Measurements from ENCODE around the gene KCNJ10.

DNA sequence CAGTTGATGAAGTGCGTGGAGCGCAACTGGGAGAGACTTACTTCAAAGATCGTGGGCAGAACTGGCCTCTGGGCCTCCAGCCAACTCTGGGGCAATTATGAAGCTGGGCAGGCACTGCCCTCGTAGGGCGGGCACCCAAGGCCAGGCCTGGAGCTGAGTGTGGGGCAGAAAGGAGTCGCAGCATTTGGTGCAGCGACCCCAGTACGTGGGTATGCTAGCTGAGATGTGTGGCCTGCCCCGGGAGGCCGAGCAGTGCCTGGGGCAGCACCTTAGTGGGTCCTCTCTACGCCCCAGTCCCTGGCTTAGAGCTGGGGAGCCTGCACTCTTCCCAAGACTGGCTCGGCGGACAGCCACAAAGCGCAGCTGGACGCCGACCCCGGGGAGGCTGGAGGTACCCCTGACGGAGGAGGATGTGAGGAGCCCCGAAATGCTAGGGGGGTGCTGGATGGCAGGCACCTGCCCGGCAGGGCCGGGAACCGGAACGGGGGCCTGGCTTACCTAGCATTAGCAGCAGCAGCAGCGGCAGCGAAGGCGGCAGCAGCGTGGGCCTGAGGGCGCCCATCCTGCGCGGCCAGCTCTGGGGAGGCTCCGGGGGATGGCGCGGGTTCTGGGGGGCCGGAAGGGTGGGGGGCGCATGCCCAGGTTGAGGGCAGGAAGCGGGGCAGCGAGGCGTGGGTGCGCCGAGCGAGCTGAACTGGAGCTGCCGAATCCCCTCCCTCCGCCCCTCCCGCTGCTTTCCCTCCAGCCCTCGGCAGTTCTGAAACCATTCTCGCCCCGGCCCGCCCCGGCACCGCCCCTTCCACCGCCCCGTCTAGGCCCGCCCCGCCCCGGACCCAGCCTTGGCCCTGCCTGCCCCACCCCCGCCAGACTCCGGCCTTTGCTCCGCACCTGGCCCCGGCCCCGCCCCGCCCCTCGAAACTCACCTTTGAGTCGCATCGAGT lies 28.2 kb upstream of the KCNJ10 start, which contains the start of gene IGSF8:
- TF ChIP-seq, protein P1, sequence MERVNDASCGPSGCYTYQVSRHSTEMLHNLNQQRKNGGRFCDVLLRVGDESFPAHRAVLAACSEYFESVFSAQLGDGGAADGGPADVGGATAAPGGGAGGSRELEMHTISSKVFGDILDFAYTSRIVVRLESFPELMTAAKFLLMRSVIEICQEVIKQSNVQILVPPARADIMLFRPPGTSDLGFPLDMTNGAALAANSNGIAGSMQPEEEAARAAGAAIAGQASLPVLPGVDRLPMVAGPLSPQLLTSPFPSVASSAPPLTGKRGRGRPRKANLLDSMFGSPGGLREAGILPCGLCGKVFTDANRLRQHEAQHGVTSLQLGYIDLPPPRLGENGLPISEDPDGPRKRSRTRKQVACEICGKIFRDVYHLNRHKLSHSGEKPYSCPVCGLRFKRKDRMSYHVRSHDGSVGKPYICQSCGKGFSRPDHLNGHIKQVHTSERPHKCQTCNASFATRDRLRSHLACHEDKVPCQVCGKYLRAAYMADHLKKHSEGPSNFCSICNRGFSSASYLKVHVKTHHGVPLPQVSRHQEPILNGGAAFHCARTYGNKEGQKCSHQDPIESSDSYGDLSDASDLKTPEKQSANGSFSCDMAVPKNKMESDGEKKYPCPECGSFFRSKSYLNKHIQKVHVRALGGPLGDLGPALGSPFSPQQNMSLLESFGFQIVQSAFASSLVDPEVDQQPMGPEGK (tag by site-specific recombination; IDR thresholded peaks at IDR 0.05), result peak; percentile 61
- TF ChIP-seq, protein P2, sequence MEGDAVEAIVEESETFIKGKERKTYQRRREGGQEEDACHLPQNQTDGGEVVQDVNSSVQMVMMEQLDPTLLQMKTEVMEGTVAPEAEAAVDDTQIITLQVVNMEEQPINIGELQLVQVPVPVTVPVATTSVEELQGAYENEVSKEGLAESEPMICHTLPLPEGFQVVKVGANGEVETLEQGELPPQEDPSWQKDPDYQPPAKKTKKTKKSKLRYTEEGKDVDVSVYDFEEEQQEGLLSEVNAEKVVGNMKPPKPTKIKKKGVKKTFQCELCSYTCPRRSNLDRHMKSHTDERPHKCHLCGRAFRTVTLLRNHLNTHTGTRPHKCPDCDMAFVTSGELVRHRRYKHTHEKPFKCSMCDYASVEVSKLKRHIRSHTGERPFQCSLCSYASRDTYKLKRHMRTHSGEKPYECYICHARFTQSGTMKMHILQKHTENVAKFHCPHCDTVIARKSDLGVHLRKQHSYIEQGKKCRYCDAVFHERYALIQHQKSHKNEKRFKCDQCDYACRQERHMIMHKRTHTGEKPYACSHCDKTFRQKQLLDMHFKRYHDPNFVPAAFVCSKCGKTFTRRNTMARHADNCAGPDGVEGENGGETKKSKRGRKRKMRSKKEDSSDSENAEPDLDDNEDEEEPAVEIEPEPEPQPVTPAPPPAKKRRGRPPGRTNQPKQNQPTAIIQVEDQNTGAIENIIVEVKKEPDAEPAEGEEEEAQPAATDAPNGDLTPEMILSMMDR (tag by site-specific recombination; IDR thresholded peaks at IDR 0.05), result no peak
- TF ChIP-seq ZFP41 (tag by site-specific recombination; IDR thresholded peaks at IDR 0.05; ENCODE audit: borderline replicate concordance) (no peak), SALL2 (tag by site-specific recombination; IDR thresholded peaks at IDR 0.05; ENCODE audit: borderline replicate concordance) (no peak), ZNF174 (tag by site-specific recombination; IDR thresholded peaks at IDR 0.05) (no peak), ZNF391 (tag by site-specific recombination; IDR thresholded peaks at IDR 0.05; ENCODE audit: borderline replicate concordance, low read depth) (no peak), ZNF366 (tag by site-specific recombination; conservative IDR thresholded peaks at IDR 0.05) (no peak), ZNF133 (tag by site-specific recombination; IDR thresholded peaks at IDR 0.05) (no peak), ZNF555 (tag by site-specific recombination; conservative IDR thresholded peaks at IDR 0.05) (no peak)
- TF ChIP-seq, protein P3, sequence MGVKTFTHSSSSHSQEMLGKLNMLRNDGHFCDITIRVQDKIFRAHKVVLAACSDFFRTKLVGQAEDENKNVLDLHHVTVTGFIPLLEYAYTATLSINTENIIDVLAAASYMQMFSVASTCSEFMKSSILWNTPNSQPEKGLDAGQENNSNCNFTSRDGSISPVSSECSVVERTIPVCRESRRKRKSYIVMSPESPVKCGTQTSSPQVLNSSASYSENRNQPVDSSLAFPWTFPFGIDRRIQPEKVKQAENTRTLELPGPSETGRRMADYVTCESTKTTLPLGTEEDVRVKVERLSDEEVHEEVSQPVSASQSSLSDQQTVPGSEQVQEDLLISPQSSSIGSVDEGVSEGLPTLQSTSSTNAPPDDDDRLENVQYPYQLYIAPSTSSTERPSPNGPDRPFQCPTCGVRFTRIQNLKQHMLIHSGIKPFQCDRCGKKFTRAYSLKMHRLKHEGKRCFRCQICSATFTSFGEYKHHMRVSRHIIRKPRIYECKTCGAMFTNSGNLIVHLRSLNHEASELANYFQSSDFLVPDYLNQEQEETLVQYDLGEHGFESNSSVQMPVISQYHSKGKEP (tag by site-specific recombination; IDR thresholded peaks at IDR 0.05), result no peak
